HepG2 (cell line): ENCODE data around the gene NOL4L. TPM values are rescaled to one million over a fixed set of nuclear protein-coding genes. Genes with fewer than 3 reads are reported as not detected.

Experiments
- ATAC-seq: fragments of 200-7000 bp; cut with Tn5 transposase; 3 replicates; pipeline ENCODE4 v1.9.1; 2020; ENCODE audit warnings: mild to moderate bottlenecking, moderate library complexity
- BruUV-seq: library from RNA; stranded (reverse); fragments of 400-500 nt; replicated peaks from 2 replicates; lab custom pipeline; 2021; lab: Mats Ljungman, UMichigan
- CTCF ChIA-PET: fragments of 300-600 bp; formaldehyde crosslinking; extraction: SDS; loops from one replicate; lab custom pipeline; 2021; ENCODE audit warnings: low total read pairs, inconsistent platforms, low intra/inter-chr PET ratio; lab: Yijun Ruan, JAX
- POLR2A ChIA-PET: fragments of 350-600 bp; sonication (Branson Sonifier 250); formaldehyde crosslinking; loops from one replicate; lab custom pipeline; 2020; ENCODE audit warnings: antibody characterized with exemption, inconsistent platforms; lab: Yijun Ruan, JAX
- DNase-seq: peaks from one replicate; pipeline ENCODE4 v3.0.0-alpha.2; 2015; ENCODE audit warnings: low spot score
- FAIRE-seq: peaks from 3 replicates; lab custom pipeline; 2011; peaks lifted over from hg19 to GRCh38; lab: Jason Lieb, UNC
- H2AFZ ChIP-seq: one replicate; pipeline ENCODE4 v1.6.1; 2011; ENCODE audit warnings: low read length, inconsistent platforms
- H3K27ac ChIP-seq: fragments of 300-600 bp; 3 replicates; pipeline ENCODE4 v1.8.0; 2011; ENCODE audit warnings: mixed run types, mild to moderate bottlenecking, mixed read lengths, low read length, inconsistent platforms; ENCODE audit not compliant: insufficient read depth; ENCODE audit errors: extremely low read length
- H3K27me3 ChIP-seq, 2 experiments: fragments of 200-600 bp in 1 of 2; 2 replicates in 1 of 2; 3 replicates in 1 of 2; pipeline versions ENCODE4 v1.6.0 to v1.8.0; 2011; ENCODE audit warnings: low read length in 2 of 2, mild to moderate bottlenecking in 2 of 2, moderate library complexity in 2 of 2, inconsistent platforms in 1 of 2; ENCODE audit not compliant: insufficient read depth in 2 of 2, control insufficient read depth in 1 of 2
- H3K36me3 ChIP-seq, 2 experiments: fragments of 200-600 bp in 1 of 2; replicated peaks in 1 of 2; 2 replicates in 1 of 2; 3 replicates in 1 of 2; pipeline versions ENCODE4 v1.5.1 to v1.8.0; 2011; ENCODE audit warnings: low read length in 2 of 2, inconsistent platforms in 1 of 2; ENCODE audit not compliant: insufficient read depth in 2 of 2, control insufficient read depth in 1 of 2
- H3K4me1 ChIP-seq: 2 replicates; pipeline ENCODE4 v1.5.1; 2012; ENCODE audit warnings: low read length, inconsistent platforms; ENCODE audit not compliant: insufficient read depth
- H3K4me2 ChIP-seq: 2 replicates; pipeline ENCODE4 v1.6.0; 2011; ENCODE audit warnings: low read depth, low read length, inconsistent platforms
- H3K4me3 ChIP-seq, 3 experiments: fragments of 200-600 bp in 1 of 3; sonication (generic), shearing (Covaris generic) in 1 of 3; replicated peaks in 1 of 3; 2 replicates each; pipeline ENCODE4 v1.5.1; 2011 to 2016; ENCODE audit warnings: low read length in 3 of 3, inconsistent platforms in 2 of 3, low read depth in 2 of 3, mild to moderate bottlenecking in 2 of 3, control low read depth in 1 of 3, mixed read lengths in 1 of 3; ENCODE audit not compliant: insufficient read depth in 1 of 3
- H3K79me2 ChIP-seq: one replicate; pipeline ENCODE4 v1.6.1; 2011; ENCODE audit warnings: low read length, inconsistent platforms; ENCODE audit not compliant: insufficient read depth
- H3K9ac ChIP-seq: 2 replicates; pipeline ENCODE4 v1.6.0; 2011; ENCODE audit warnings: mild to moderate bottlenecking, low read depth, low read length, inconsistent platforms; ENCODE audit not compliant: insufficient read depth
- H3K9me3 ChIP-seq: 2 replicates; pipeline ENCODE4 v1.5.1; 2012; ENCODE audit warnings: mild to moderate bottlenecking, low read length
- H4K20me1 ChIP-seq: 2 replicates; pipeline ENCODE4 v1.6.0; 2011; ENCODE audit warnings: inconsistent platforms, mild to moderate bottlenecking, low read length, moderate library complexity; ENCODE audit not compliant: insufficient read depth
- CBX1 ChIP-seq: IDR thresholded peaks from one replicate; pipeline ENCODE4 v1.6.1; 2016; ENCODE audit warnings: antibody characterized with exemption, low read depth
- CEBPB ChIP-seq: IDR thresholded peaks from 2 replicates; pipeline ENCODE4 v1.6.1; 2011; ENCODE audit warnings: low read depth, low read length, improper control_type of control experiment, borderline replicate concordance
- CEBPG ChIP-seq: IDR thresholded peaks from 2 replicates; pipeline ENCODE4 v1.6.1; 2016
- MEIS2 ChIP-seq: sonication (generic); formaldehyde crosslinking; IDR thresholded peaks from 2 replicates; pipeline ENCODE4 v1.9.0; 2021; ENCODE audit warnings: mild to moderate bottlenecking, missing genetic modification reagents
- MNT ChIP-seq: fragments of 450-650 bp; IDR thresholded peaks from 2 replicates; pipeline ENCODE4 v1.6.1; 2016
- SP1 ChIP-seq, 2 experiments: fragments of 450-650 bp in 1 of 2; sonication (generic) in 1 of 2; formaldehyde crosslinking in 1 of 2; IDR thresholded peaks; 2 replicates each; pipeline versions ENCODE4 v1.4.0 to v1.6.1; 2016 to 2020; ENCODE audit warnings: missing genetic modification reagents in 1 of 2
- ZMAT3 ChIP-seq: sonication (generic); formaldehyde crosslinking; conservative IDR thresholded peaks from 2 replicates; pipeline ENCODE4 v1.7.0; 2021; ENCODE audit warnings: missing genetic modification reagents
- ZNF281 ChIP-seq: sonication (generic); formaldehyde crosslinking; IDR thresholded peaks from 2 replicates; pipeline ENCODE4 v1.4.0; 2020; ENCODE audit warnings: missing genetic modification reagents, borderline replicate concordance
- ZNF691 ChIP-seq: sonication (generic); formaldehyde crosslinking; IDR thresholded peaks from 2 replicates; pipeline ENCODE4 v1.4.0; 2020; ENCODE audit warnings: missing genetic modification reagents, low read depth, mild to moderate bottlenecking, borderline replicate concordance
- WGBS: methylation state at CpG from one replicate; pipeline ENCODE4 v1.1.6; 2017; ENCODE audit warnings: low lambda C conversion rate; 5-methylcytosine and 5-hydroxymethylcytosine counted together
- in situ Hi-C: cut with HindIII; loops from 2 replicates; pipeline ENCODE4 v1.10.0; 2017; ENCODE audit warnings: low pct_unique_long_range_greater_than_20kb; ENCODE audit not compliant: extremely low pct_ligation_motif_present
- intact Hi-C: fragments of 100-400 bp; cut with micrococcal nuclease; formaldehyde crosslinking; loops from one replicate; pipeline ENCODE4 v1.10.0; 2022; ENCODE audit not compliant: unreplicated experiment
- polyA plus RNA-seq, 8 experiments: library from polyadenylated mRNA; depleted of rRNA in 3 of 8; stranded (reverse) in 7 of 8; unstranded in 1 of 8; fragments of >200 nt; fragmentation: Illumina TruSeq in 4 of 8; extraction: Trizol in 4 of 8; gene quantifications; 2 replicates each; pipeline versions ENCODE4 v1.2.1 to v1.2.3, GENCODE V29; 2011 to 2016; ENCODE audit warnings: low read depth in 4 of 8, missing spikeins in 1 of 8, mixed read lengths in 1 of 8; ENCODE audit not compliant: insufficient read depth in 1 of 8
- total RNA-seq, 5 experiments: library from RNA; depleted of rRNA; stranded (reverse); fragments of >200 nt; fragmentation: Illumina TruSeq; extraction: Trizol; gene quantifications; 2 replicates each; pipeline ENCODE4 v1.2.3, GENCODE V29; 2016; ENCODE audit warnings: low read depth in 1 of 5

The NOL4L gene
- total and polyA plus RNA-seq, 2 of the 13 experiments (the other 11 are each of a cell fraction or from before 2014, with no cell fraction given): 16.6 to 35.4 TPM

GRCh38 chr20:32505723-32506473, 79.2 kb downstream of the NOL4L start:
- Histone ChIP-seq H3K9me3 (no peaks in the 10 kb centered on the region), H3K27me3 (no peaks in the 10 kb centered on the region), H3K9ac (no peak overlapping the region), H3K4me3 (no peak overlapping the region), H3K4me1 (peaks cover 41% of the 10 kb centered on the region), H4K20me1 (no peaks in the 10 kb centered on the region), H3K36me3 (no peaks in the 10 kb centered on the region)
- intact Hi-C loops: no loop called here
- CTCF ChIA-PET: no interaction called here
- 75% methylated on average over 8 of the region's 8 CpGs for WGBS
- BruUV-seq: no TSS peak
- no peak for TF ChIP-seq ZNF691 (CRISPR knock-in tag)
- TF ChIP-seq ZMAT3 (CRISPR knock-in tag): no peak
- TF ChIP-seq CEBPB: peak; percentile 68; the same call in 1 of the 2 replicates
- TF ChIP-seq CEBPG (CRISPR knock-in tag): peak; percentile 29; the same call in 1 of the 2 replicates
- 0 out of 2 replicates have a peak, but pooled peaks have one; percentile 31 for TF ChIP-seq ZNF281
- TF ChIP-seq SP1 (IDR thresholded peaks at IDR 0.05): no peak
- TF ChIP-seq SP1 (CRISPR knock-in tag; IDR thresholded peaks at IDR 0.05): no peak
- no peak for TF ChIP-seq CBX1
- TF ChIP-seq MNT: peak; percentile 32; the same call in 1 of the 2 replicates
- TF ChIP-seq MEIS2 (CRISPR knock-in tag): no peak
- TF ChIP-seq, all 625 proteins: peak for 4
- in situ Hi-C loops: loop anchor here (25.0 kb wide), 1 partner anchor 256 kb away; the partner anchor contains the start of gene DNMT3B
- FAIRE-seq: no peak
- no peak for ATAC-seq
- DNase-seq: no peak
- POLR2A ChIA-PET: no interaction called here
- Histone ChIP-seq H3K4me2 (no peak overlapping the region), H3K27ac (no peak overlapping the region), H3K79me2 (no peaks in the 10 kb centered on the region), H2AFZ (no peak overlapping the region)
